Epithelial cell of proximal tubule (primary cell): ENCODE data around the gene COL4A5. TPM values are rescaled to one million over a fixed set of nuclear protein-coding genes. Genes with fewer than 3 reads are reported as not detected.
A peak's percentile ranks its signal among the peaks of the same experiment; 100 is the strongest.

Source experiments
- DNase-seq: peaks from one replicate; pipeline ENCODE4 v3.0.0-alpha.2; 2011; ENCODE audit warnings: low read depth
- H3K4me3 ChIP-seq: 2 replicates; pipeline ENCODE4 v1.5.1; 2011; ENCODE audit warnings: low read depth, mild to moderate bottlenecking, low read length
- total RNA-seq: library from RNA; depleted of rRNA; stranded (reverse); fragments of >200 nt; gene quantifications from 2 replicates; pipeline ENCODE4 v1.2.3, GENCODE V29; 2015
- TF ChIP-seq, protein P1 (sequence below): conservative IDR thresholded peaks from 2 replicates; pipeline ENCODE4 v1.5.1; 2012; ENCODE audit warnings: low read depth, mild to moderate bottlenecking, low read length

Gene COL4A5
- total RNA-seq, 1 donor from 2014 or later: 33.2 TPM

DNA sequence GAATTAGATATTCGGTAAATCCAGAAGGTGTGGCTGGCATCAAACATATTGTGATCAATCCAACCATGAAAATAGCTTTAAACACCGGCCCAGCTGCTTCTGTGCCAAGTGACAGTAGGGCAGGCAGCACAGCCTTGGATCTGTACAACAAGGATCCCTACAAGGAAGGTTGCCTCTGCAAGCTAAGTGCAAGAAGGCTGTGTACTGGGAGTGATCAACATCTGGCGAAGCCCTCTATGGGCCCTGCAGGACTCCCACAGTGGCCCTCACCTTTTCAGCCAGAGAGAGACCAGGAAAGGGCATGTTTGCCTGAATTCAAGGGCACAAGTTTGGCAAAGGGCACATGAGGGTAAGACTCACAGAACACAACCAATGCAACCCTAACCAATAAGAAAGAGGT is 287.1 kb downstream of the COL4A5 start:
- no peak overlapping the region for H3K4me3 ChIP-seq
- DNase-seq: no peak
- TF ChIP-seq, protein P1, sequence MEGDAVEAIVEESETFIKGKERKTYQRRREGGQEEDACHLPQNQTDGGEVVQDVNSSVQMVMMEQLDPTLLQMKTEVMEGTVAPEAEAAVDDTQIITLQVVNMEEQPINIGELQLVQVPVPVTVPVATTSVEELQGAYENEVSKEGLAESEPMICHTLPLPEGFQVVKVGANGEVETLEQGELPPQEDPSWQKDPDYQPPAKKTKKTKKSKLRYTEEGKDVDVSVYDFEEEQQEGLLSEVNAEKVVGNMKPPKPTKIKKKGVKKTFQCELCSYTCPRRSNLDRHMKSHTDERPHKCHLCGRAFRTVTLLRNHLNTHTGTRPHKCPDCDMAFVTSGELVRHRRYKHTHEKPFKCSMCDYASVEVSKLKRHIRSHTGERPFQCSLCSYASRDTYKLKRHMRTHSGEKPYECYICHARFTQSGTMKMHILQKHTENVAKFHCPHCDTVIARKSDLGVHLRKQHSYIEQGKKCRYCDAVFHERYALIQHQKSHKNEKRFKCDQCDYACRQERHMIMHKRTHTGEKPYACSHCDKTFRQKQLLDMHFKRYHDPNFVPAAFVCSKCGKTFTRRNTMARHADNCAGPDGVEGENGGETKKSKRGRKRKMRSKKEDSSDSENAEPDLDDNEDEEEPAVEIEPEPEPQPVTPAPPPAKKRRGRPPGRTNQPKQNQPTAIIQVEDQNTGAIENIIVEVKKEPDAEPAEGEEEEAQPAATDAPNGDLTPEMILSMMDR: no peak

DNA sequence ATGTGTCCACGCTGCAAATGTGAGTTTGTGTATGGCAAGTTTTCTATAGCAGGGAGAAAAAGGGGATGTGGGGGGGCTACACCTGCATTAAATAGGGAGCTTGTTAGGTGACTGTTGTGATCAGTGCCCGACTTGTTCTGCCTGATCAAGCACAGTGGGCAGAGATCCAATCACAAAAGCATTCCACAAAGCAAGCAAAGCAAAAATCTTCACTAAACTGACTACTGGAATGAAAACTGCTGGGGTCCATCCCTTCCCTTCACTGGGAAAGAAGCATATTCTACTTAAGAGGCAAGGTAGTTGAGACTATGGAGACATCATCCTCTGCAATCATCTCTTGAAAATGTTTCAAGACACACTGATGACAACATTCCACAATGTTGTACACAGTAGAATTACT is 291.5 kb downstream of the COL4A5 start:
- TF ChIP-seq, protein P1: no peak
- H3K4me3 ChIP-seq: no peak overlapping the region
- DNase-seq: no peak

DNA sequence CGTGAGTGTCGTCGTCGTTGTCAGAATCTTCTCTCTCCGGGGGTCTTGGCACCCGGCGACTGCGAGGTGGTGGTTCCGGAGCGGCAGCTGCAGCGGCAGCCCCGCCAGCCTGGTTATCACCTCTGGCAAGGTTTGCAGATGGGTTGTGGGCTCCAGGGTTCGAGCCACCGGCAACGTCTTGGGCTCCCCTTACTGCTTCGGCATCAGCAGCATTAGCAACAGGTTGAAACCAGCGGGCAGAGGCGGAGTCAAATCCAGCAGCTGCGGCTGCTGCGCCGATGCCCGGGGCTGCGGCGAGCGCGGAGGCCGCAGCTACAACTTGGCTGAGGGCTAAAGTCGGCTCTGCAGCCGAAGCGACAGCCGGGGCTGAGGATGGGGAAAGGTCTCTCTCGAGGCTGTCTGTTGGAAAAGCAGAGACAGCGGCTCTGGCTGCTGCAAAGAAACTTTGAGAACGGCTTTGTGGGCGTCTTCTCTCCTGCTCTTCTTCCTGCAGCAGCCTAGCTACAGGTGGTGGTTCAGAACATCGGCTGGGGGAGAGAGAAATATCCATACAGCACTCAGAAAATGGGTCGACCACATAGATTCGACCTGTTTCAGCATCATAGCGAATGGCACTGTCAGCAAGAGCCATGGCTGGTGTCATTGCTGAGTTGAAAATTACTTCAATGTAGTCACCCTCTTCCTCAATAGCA is 293.1 kb downstream of the COL4A5 start:
- TF ChIP-seq, protein P1: no peak
- no peak overlapping the region for H3K4me3 ChIP-seq
- DNase-seq: no peak

DNA sequence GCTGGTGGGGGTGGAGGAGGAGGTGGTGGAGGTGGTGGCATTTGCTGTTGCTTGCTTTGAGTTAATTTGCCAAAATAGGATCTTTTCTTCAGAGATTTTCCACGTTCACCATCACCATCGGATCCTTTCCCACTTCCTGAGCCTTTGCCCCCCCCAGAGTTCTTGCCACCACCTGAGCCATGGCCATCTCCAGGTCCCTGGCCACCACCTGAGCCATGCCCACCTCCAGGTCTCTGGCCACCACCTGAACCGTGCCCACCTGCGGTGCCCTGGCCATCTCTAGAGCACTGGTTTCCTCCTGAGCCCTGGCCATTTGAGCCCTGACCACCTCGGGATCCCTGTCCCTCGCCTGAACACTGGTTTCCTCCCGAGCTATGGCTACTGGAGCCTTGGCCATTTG is 294.8 kb downstream of the COL4A5 start:
- TF ChIP-seq, protein P1: no peak
- no peak for DNase-seq

DNA sequence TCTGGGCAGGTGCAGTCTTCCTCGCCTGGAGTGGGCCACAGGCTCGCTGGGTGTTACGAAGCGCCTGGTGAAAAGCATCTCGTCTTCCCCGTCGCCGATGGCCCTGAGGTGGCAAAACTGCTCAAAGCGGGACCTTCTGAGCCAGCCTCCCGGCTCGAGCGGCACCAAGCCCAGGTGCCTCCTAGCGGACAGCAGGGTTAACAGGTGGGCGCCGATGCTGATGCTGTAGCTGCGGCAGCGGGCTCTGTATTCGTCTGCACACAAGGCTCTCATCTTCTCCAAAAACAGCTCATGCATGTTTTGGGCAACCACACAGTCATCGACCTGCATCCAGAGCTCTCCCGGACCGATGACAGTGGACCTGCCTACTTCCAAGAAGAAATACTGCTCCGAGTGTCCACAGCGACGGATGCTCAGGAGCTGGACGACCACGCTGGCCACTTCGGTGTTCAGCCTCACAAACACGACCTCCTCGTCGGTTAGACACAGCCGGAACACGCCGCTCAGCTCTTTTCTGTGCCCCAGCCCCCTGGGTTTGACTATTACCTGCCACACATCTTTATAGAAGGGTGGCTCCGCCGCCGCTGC is 295.5 kb downstream of the COL4A5 start:
- no peak overlapping the region for H3K4me3 ChIP-seq
- DNase-seq: no peak
- TF ChIP-seq, protein P1: no peak

More for the DNA sequence above, 294.8 kb downstream of the COL4A5 start:
- H3K4me3 ChIP-seq: no peak overlapping the region

DNA sequence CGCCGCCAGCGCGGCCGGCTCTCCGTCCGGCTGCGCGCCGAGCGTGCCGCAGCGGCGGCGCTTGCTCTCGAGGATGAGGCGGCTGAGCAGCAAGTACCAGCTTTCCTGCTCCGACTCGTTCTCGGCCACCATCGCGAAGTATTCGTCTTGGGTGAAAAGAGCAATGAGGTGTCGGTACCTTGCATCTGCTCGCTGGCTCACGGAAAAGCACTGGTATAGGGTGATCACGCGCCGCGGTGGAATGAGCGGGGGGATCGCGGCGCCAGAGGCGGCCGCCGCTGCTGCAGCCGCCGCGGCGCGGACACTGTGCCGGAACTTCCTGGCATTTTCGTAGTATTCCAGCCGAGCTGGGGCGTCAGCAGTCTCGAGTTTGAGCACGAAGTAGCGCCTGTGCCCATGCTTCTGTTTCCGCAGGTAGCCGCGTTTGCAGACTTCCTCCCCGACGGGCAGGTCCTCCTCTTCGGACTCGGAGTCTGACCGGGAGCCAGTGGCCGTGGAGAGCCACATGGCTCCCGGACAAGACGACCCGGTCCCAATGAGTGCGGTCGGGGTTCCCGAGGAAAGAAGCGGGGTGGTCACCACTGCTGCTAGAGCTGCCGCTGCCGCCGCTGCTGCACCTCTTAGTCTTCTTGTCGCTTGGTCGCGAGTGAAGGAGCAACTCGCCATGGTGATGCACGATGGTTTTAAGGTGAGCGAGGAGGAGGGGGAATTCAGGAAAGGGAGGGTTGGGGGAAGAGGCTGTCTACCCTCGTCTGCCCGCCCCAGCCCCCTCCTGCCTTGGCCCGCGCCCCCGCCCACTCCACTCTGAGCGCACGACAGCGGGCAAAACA is 296.3 kb downstream of the COL4A5 start:
- no peak for DNase-seq
- TF ChIP-seq, protein P1: no peak
- peak overlapping the region; percentile 32 for H3K4me3 ChIP-seq
